GM21367 (cell line): ENCODE measurements around the gene FRMPD1.
A peak's percentile ranks its signal among the peaks of the same experiment; 100 is the strongest.

Experiments
- ATAC-seq: cut with Tn5 transposase; IDR thresholded peaks from one replicate; pipeline ENCODE4 v1.9.1; 2021; ENCODE audit not compliant: unreplicated experiment

FRMPD1 gene

DNA sequence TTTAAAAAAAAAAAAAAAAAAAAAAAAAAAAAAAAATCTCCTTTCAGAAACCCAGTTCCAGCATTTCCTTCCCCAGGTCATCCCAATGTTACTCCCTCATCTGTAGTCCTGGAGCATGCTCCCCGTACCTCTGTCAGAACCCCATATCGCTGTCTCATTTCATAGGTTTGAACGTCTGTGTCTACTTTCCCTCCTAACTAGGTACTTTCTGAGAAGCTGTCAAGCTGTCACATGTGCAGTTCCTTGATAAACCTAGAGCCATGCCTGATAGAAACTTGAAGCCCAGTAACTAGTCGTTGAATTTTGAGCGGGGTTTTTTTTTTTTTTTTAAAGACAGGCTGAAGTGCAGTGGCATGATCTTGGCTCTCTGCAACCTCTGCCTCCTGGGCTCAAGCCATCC is 118.6 kb downstream of the FRMPD1 start:
- ATAC-seq, result no peak

DNA sequence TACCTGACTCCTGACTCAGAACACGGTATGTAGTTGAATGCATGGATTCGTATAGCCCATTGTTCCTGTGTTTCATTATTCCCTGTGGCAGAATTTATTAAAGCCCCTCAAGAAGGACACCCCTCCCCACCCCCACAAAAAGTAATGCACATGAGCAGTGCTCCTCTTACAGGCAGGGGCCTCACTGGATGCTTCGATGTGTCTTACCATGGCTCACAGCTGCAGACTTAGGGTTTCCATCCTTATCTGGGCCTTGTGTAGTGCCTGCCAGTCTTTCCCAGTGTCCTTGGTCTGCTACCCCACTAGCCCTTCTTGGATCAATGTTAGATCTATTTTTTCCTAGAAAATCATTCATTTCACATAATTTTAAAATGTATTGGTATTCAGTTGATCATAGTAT is 119.2 kb downstream of the FRMPD1 start:
- no peak for ATAC-seq

DNA sequence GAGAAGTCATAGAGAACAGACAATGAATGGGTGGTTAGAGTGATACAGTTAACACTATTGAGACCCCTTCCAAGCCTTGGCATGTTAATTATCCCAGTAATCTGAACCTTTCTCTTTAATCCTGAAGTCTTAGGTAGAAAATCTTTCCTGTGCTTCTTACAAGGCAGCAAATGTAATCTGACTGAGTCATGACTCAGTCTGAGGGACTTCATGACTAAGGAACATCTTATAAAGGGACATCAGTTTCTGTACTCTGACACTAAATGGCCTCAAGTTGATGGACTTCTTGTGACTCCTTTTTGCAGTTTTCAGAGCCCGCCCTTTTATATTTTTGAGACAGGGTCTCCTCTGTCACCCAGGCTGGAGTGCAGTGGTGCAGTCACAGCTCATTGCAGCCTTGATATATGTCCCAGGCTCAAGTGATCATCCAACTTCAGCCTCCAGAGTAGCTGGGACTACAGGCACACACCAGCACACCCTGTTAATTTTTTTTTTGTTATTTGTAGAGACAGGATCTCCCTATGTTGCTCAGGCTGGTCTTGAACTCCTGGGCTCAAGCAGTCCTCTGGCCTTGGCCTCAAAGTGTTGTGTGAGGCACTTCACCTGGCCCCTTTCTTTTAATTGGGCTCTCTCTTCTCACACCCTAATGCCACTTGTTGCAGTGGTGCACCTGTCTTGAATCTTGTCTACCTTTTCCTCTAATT is 124.6 kb downstream of the FRMPD1 start:
- no peak for ATAC-seq

DNA sequence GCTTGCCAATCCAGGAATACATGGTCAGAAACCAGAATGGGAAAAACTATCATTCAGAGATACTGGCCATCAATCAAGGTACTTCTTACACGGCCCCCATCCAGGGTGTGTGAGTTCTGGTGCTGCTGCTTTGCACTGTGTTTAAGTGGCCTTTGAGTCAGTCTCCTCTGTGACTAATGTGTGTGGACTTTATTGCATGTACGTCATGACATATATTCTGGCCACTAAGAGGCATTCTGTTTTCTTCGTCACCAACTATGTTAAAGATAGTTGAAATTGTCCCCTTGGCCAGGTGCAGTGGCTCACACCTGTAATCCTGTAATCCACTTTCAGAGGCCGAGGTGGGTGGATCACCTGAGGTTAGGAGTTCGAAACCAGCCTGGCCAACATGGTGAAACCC is 125.6 kb downstream of the FRMPD1 start:
- ATAC-seq, result no peak

DNA sequence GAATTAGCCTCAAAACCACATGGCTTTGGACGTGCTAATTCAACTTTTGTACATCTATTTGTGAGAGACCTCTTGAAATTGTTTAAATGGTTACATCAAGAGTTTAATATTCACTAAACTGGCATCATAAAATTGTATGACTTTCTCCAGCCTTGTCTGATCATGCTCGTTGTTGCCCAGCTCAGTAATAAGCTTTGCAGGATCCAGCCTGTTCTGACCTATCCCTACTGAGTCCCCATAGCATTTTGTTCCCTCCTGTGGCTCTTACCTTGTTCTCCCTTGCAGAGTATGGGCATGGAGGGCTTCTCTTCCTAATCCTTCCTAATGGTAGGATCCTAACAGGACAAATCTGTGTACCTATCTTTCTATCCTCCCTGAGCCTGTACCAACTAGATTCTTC is 127.8 kb downstream of the FRMPD1 start:
- ATAC-seq, result no peak

DNA sequence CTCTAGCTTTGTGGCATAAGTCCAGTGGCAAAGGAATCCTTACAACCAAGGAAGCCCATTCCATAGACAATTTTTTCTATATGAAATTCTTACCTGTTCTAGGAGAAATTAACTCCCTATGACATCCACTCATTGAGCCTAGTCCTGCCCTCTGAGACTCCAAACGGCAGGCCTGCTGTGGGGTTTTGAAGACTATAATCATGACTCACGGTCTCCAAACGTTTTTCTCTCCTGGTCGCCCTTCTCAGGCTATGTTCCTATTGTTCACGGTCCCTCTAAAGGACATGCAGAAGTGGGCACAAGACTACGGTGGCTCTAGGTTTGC is 133.5 kb downstream of the FRMPD1 start:
- no peak for ATAC-seq

DNA sequence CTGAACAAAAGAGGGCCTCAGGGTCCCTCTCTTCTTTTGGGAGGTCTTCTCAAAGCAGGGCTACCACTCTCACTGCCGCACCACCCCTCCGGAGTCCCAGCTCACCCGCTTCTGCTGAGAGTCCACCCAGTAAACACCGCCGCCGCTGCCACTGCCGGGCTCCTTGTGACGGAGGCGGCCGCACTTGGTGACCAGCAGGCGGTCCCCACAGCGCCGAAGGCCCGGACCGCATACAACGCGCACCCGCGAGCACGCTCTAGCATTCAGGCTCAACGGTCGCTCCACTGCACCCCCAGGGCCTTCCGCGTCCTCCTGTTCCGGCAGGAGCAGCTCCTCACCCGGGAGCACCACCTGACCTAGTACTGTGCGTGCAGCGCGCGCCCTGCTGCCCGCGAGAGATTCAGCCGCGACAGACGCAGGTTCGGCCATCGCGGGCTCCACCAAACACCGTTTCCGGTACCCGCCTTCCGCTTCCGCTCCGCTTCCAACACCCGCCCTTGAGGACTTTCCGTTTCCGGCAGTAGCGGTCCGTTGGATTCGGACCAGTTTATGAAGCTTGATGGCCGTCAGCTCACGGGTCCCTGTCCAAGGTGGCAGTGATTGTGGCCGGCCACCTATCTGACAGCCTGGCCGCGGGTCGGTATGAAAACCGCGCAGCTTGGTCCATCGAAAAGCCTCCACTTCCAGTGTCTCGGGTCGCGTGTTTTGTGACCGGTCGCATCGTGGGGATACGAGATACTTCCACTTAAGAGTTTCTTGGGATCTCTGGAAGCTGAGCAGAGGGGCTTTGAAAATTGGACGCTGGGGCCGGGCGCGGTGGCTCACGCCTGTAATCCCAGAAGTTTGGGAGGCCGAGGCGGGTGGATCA is 134.1 kb downstream of the FRMPD1 start, which contains the start of gene EXOSC3:
Gene EXOSC3 (minus strand): TSS at position 449 of the 868 bp plus-strand sequence. CDS start 20 bp downstream, at position 429.
- ATAC-seq, result peak; percentile 86

DNA sequence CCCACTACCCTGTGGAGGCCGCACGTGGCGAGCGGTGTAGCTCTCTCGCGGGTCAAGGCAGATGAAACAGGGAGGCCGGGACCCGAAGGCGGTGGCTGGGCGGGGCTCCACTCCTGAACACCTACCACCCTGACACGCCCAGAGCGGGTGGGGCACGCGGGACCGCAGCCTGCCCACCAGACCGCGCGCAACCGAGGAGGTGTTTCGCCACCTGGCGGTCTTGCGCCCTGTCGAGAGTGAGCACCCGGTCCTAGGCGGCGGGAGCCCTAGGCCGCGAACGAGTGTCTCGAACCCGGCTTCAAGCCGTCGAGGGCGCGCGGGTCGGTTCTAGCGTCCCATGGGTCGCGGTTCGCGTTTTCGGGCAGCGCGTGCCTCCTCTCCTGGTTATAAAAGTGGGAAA is 136.3 kb downstream of the FRMPD1 start:
- no peak for ATAC-seq

DNA sequence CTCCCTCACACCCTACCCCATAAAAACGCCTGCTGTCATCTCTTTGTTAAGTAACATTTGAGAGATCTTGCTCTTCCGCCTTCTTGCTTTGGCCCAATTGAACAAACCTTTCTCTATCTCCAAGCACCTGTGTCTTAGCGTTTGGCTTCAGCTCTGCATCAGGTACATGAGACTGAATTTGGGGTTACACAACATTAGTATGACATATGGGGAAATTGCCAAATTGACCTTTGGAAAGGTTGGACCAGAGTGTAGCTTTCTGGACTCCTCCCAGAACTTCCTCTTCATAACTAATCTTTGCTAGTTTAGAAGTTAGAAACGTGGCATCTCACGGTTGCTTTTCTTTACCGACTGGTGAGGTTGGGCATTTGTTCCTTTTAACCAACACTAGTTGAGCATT is 137.6 kb downstream of the FRMPD1 start:
- ATAC-seq, result no peak

DNA sequence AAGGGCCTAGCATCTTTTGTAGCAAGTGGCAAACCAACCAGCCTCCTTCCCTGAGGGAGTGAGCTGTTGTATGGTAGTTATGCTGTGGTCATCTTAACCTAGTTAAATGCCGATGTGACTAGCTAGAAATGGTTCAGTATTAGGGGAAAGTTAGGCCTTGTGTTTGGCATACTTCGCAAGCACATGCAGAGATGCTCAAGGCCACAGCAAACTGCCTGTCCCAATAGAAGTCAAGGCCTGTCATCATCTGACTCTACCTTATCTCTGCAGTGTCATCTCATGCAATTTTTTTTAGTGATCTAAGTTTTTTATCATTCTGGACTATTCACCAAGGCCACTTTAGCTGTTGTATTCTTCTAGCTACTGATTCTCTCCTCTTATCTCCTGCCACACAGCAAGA is 139.3 kb downstream of the FRMPD1 start:
- ATAC-seq, result no peak

DNA sequence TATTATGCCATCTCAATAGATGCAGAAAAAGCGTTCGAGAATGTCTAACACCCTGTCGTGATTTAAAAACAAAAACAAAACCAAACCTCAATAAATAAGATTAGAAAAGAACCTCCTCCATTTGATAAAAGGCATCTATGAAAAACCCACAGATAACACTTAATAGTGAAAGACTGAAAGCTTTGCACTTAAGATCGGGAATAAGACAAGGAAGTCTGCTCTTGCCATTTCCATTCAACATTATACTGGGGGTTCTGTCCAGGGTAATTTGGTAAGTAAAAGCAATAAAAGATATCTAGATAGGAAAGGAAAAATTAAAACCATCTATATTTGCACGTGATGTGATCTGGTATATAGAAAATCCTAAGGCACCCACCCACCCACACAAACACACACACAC is 141.4 kb downstream of the FRMPD1 start:
- ATAC-seq, result no peak

DNA sequence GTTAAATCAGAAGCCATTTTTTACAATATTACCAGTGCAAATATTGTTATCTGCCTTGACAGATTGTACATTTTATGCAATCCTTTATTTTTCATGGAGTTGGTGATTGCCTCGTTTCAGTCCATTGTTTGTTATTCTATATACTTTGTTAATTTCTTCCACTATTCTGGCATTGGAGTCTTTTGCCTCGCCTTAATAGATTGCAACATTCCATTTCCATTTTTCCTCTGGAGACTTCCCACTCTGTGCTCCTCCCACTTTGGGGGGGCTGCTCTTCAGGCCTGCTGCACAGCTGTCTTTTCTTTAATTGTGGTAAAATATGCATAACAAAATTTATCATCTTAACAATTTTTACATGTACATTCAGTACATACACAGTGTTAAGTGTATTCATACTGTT is 145.5 kb downstream of the FRMPD1 start:
- ATAC-seq, result no peak
